Activated CD8-positive, alpha-beta T cell treated with anti-CD3 and anti-CD28 coated beads for 36 hours (primary cell): ENCODE data around the gene KCTD15. TPM values are rescaled to one million over a fixed set of nuclear protein-coding genes. Genes with fewer than 3 reads are reported as not detected.

Experiments
- ATAC-seq: fragments of 200-7000 bp; cut with Tn5 transposase; one replicate; pipeline ENCODE4 v1.10.0; 2021; ENCODE audit warnings: mild to moderate bottlenecking, moderate library complexity
- CTCF ChIA-PET: fragments of 350-600 bp; sonication (Branson Sonifier 250); formaldehyde crosslinking; loops from one replicate; lab custom pipeline; 2021; ENCODE audit warnings: antibody characterized with exemption; lab: Charles Lee
- POLR2A ChIA-PET: fragments of 350-600 bp; sonication (Branson Sonifier 250); formaldehyde crosslinking; loops from one replicate; lab custom pipeline; 2021; ENCODE audit warnings: antibody characterized with exemption; lab: Charles Lee
- DNase-seq: peaks from one replicate; pipeline ENCODE4 v3.0.0-alpha.2; 2020
- H3K27ac Mint-ChIP-seq: one replicate; pipeline ENCODE4 v1.8.0; 2021; ENCODE audit warnings: mild to moderate bottlenecking, mixed read lengths
- H3K27me3 Mint-ChIP-seq: one replicate; pipeline ENCODE4 v1.8.0; 2021; ENCODE audit warnings: mixed read lengths
- H3K36me3 Mint-ChIP-seq: one replicate; pipeline ENCODE4 v1.8.0; 2021; ENCODE audit warnings: low read depth, mixed read lengths
- H3K4me1 Mint-ChIP-seq: one replicate; pipeline ENCODE4 v1.8.0; 2021; ENCODE audit warnings: low read depth, mixed read lengths
- H3K4me3 Mint-ChIP-seq: one replicate; pipeline ENCODE4 v1.8.0; 2021; ENCODE audit warnings: mild to moderate bottlenecking, moderate library complexity, mixed read lengths
- H3K9me3 Mint-ChIP-seq: one replicate; pipeline ENCODE4 v1.8.0; 2021; ENCODE audit warnings: mixed read lengths
- intact Hi-C: fragments of 100-400 bp; cut with micrococcal nuclease; formaldehyde crosslinking; loops from one replicate; pipeline ENCODE4 v1.10.0; 2022
- total RNA-seq, 2 experiments: library from RNA; stranded (reverse); gene quantifications; one replicate each; pipeline ENCODE4 v1.2.3, GENCODE V29; 2021
- TF ChIP-seq, protein P1 (sequence below): fragments of 200-600 bp; IDR thresholded peaks from one replicate; pipeline ENCODE4 v1.8.0; 2022; ENCODE audit warnings: antibody characterized with exemption, mild to moderate bottlenecking

The KCTD15 gene
- total RNA-seq, 2 experiments from 2014 or later, result 8.3 to 8.8 TPM

GRCh38 chr19:33795370-33796163, 1.1 kb upstream of the KCTD15 start:
- Mint-ChIP-seq H3K27me3 (peaks cover 39% of the 10 kb centered on the region), H3K27ac (peak overlapping the region; percentile 61), H3K4me1 (no peaks in the 10 kb centered on the region), H3K36me3 (no peaks in the 10 kb centered on the region), H3K9me3 (no peaks in the 10 kb centered on the region), H3K4me3 (peak overlapping the region; percentile 71)
- POLR2A ChIA-PET, result interaction anchor here (1.0 to 1.5 kb wide), 2 partner anchors 11 to 619 kb away, joined by 3 to 4 read pairs; no protein-coding TSS in a partner anchor
- intact Hi-C loops, result no loop called here
- DNase-seq (peak; percentile 36), ATAC-seq (peak; percentile 57)
- TF ChIP-seq, protein P1, sequence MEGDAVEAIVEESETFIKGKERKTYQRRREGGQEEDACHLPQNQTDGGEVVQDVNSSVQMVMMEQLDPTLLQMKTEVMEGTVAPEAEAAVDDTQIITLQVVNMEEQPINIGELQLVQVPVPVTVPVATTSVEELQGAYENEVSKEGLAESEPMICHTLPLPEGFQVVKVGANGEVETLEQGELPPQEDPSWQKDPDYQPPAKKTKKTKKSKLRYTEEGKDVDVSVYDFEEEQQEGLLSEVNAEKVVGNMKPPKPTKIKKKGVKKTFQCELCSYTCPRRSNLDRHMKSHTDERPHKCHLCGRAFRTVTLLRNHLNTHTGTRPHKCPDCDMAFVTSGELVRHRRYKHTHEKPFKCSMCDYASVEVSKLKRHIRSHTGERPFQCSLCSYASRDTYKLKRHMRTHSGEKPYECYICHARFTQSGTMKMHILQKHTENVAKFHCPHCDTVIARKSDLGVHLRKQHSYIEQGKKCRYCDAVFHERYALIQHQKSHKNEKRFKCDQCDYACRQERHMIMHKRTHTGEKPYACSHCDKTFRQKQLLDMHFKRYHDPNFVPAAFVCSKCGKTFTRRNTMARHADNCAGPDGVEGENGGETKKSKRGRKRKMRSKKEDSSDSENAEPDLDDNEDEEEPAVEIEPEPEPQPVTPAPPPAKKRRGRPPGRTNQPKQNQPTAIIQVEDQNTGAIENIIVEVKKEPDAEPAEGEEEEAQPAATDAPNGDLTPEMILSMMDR, result peak; percentile 94
- CTCF ChIA-PET, result interaction anchor here (0.6 to 2.3 kb wide), 13 partner anchors 10 to 341 kb away, joined by 3 to 25 read pairs (median 5); no protein-coding TSS in a partner anchor

GRCh38 chr19:33797802-33798671, 1.4 kb downstream of the KCTD15 start:
- Mint-ChIP-seq H3K9me3 (no peaks in the 10 kb centered on the region), H3K4me3 (peak overlapping the region; percentile 74), H3K36me3 (no peaks in the 10 kb centered on the region), H3K27ac (no peak overlapping the region), H3K27me3 (peaks cover 27% of the 10 kb centered on the region), H3K4me1 (no peaks in the 10 kb centered on the region)
- DNase-seq (peak; percentile 30), ATAC-seq (peak; percentile 15)
- ChIA-PET POLR2A (interaction anchor here (0.8 to 1.4 kb wide), 3 partner anchors 10 to 276 kb away, joined by 3 to 4 read pairs (median 3); partner anchors contain the start of gene PEPD), CTCF (interaction anchor here (1.9 to 2.3 kb wide), 2 partner anchors 20 to 298 kb away, joined by 5 to 18 read pairs; no protein-coding TSS in a partner anchor)
- TF ChIP-seq, protein P1, result no peak
- intact Hi-C loops, result no loop called here

GRCh38 chr19:33798681-33799111, 2.0 kb downstream of the KCTD15 start:
- DNase-seq (no peak), ATAC-seq (no peak)
- H3K27ac Mint-ChIP-seq, result no peak overlapping the region
- intact Hi-C loops, result no loop called here
- CTCF ChIA-PET, result no interaction called here
- peaks cover 22% of the 10 kb centered on the region for H3K27me3 Mint-ChIP-seq
- no peaks in the 10 kb centered on the region for H3K4me1 Mint-ChIP-seq
- H3K9me3 Mint-ChIP-seq, result no peaks in the 10 kb centered on the region
- H3K36me3 Mint-ChIP-seq, result no peaks in the 10 kb centered on the region
- POLR2A ChIA-PET, result no interaction called here
- TF ChIP-seq, protein P1, result no peak
- H3K4me3 Mint-ChIP-seq, result no peak overlapping the region

DNA sequence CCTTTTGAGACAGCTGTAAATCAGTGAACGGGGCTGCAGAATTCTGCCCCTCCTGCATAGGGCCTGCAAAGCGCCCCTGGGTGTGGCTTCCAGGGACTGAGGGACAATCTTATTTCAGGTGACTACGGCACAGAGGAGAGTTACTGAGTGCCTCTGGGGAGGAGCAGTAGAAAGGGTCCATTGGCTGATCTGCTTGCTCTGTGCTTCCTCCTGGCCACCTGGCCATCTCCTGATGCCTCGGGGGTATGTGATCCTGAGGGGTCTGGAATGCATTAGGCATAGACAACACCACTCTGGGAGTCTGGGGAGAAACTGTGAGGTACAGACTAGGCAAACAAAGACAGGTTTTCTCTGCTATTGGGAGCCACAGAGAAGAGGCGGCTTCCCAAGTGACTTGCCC, 2.8 kb downstream of the KCTD15 start:
- H3K27ac Mint-ChIP-seq, result no peak overlapping the region
- CTCF ChIA-PET, result no interaction called here
- ATAC-seq (no peak), DNase-seq (no peak)
- H3K27me3 Mint-ChIP-seq, result peaks cover 19% of the 10 kb centered on the region
- H3K4me3 Mint-ChIP-seq, result no peak overlapping the region
- TF ChIP-seq, protein P1, result no peak
- POLR2A ChIA-PET, result no interaction called here
- intact Hi-C loops, result no loop called here
- no peaks in the 10 kb centered on the region for H3K9me3 Mint-ChIP-seq
- no peaks in the 10 kb centered on the region for H3K36me3 Mint-ChIP-seq
- no peaks in the 10 kb centered on the region for H3K4me1 Mint-ChIP-seq
